H9 (cell line): Measurements from ENCODE around the gene HEPHL1. TPM values are rescaled to one million over a fixed set of nuclear protein-coding genes. Genes with fewer than 3 reads are reported as not detected.

Experiments used
- DNase-seq: peaks from one replicate; pipeline ENCODE4 v3.0.0-alpha.2; 2017
- H2AFZ ChIP-seq: one replicate; pipeline ENCODE4 v1.6.1; 2013; ENCODE audit warnings: mild to moderate bottlenecking, low read length, control low read depth, moderate library complexity
- H2AK5ac ChIP-seq: 2 replicates; pipeline ENCODE4 v1.6.1; 2013; ENCODE audit warnings: low read length, control low read depth, mixed read lengths; ENCODE audit not compliant: insufficient read length
- H2BK120ac ChIP-seq: one replicate; pipeline ENCODE4 v1.6.1; 2013; ENCODE audit warnings: low read depth, mild to moderate bottlenecking, low read length, control low read depth, inconsistent platforms; ENCODE audit not compliant: poor library complexity, severe bottlenecking
- H2BK12ac ChIP-seq: 2 replicates; pipeline ENCODE4 v1.6.1; 2013; ENCODE audit warnings: low read length, control low read depth, mixed read lengths, low read depth; ENCODE audit not compliant: insufficient read length
- H2BK15ac ChIP-seq: 2 replicates; pipeline ENCODE4 v1.6.1; 2013; ENCODE audit warnings: low read depth, low read length, control low read depth
- H2BK20ac ChIP-seq: one replicate; pipeline ENCODE4 v1.6.1; 2013; ENCODE audit warnings: low read depth, mild to moderate bottlenecking, low read length, control low read depth, inconsistent platforms; ENCODE audit not compliant: poor library complexity, severe bottlenecking
- H2BK5ac ChIP-seq: 2 replicates; pipeline ENCODE4 v1.6.1; 2013; ENCODE audit warnings: low read length, control low read depth, mixed read lengths; ENCODE audit not compliant: insufficient read length
- H3K14ac ChIP-seq: 2 replicates; pipeline ENCODE4 v1.6.1; 2013; ENCODE audit warnings: low read length, control low read depth; ENCODE audit not compliant: insufficient read depth
- H3K18ac ChIP-seq: 2 replicates; pipeline ENCODE4 v1.6.1; 2013; ENCODE audit warnings: low read depth, mild to moderate bottlenecking, mixed read lengths, low read length, control low read depth; ENCODE audit not compliant: insufficient read length
- H3K23ac ChIP-seq: 2 replicates; pipeline ENCODE4 v1.6.1; 2013; ENCODE audit warnings: low read length, control low read depth, mixed read lengths, low read depth; ENCODE audit not compliant: insufficient read length
- H3K23me2 ChIP-seq: 2 replicates; pipeline ENCODE4 v1.6.1; 2013; ENCODE audit warnings: low read depth, mild to moderate bottlenecking, mixed read lengths, low read length, control low read depth; ENCODE audit not compliant: insufficient read length, poor library complexity, severe bottlenecking
- H3K27ac ChIP-seq: 2 replicates; pipeline ENCODE4 v1.5.1; 2013; ENCODE audit warnings: low read length, control low read depth, mixed read lengths, low read depth; ENCODE audit not compliant: insufficient read length
- H3K27me3 ChIP-seq: 2 replicates; pipeline ENCODE4 v1.6.1; 2013; ENCODE audit warnings: low read length, control low read depth, inconsistent platforms; ENCODE audit not compliant: insufficient read depth
- H3K4ac ChIP-seq: 2 replicates; pipeline ENCODE4 v1.6.1; 2013; ENCODE audit warnings: low read depth, mild to moderate bottlenecking, control low read depth, inconsistent platforms, low read length, moderate library complexity
- H3K4me1 ChIP-seq: 2 replicates; pipeline ENCODE4 v1.6.1; 2013; ENCODE audit warnings: low read length, control low read depth, inconsistent platforms; ENCODE audit not compliant: insufficient read depth
- H3K4me2 ChIP-seq: 2 replicates; pipeline ENCODE4 v1.6.1; 2013; ENCODE audit warnings: low read length, control low read depth, mixed read lengths; ENCODE audit not compliant: insufficient read length, insufficient read depth
- H3K56ac ChIP-seq: 2 replicates; pipeline ENCODE4 v1.6.1; 2013; ENCODE audit warnings: low read depth, mild to moderate bottlenecking, mixed read lengths, low read length, control low read depth; ENCODE audit not compliant: insufficient read length
- H3K79me1 ChIP-seq: 2 replicates; pipeline ENCODE4 v1.6.1; 2013; ENCODE audit warnings: low read depth, mild to moderate bottlenecking, moderate library complexity, low read length, control low read depth, inconsistent platforms; ENCODE audit not compliant: insufficient read depth, poor library complexity, severe bottlenecking
- H3K79me2 ChIP-seq: 2 replicates; pipeline ENCODE4 v1.6.1; 2013; ENCODE audit warnings: low read length, control low read depth, inconsistent platforms; ENCODE audit not compliant: insufficient read depth
- H3K9ac ChIP-seq: 2 replicates; pipeline ENCODE4 v1.6.1; 2013; ENCODE audit warnings: low read length, control low read depth, mixed read lengths; ENCODE audit not compliant: insufficient read length; ENCODE audit errors: extremely low read depth
- H3K9me3 ChIP-seq: one replicate; pipeline ENCODE4 v1.6.1; 2013; ENCODE audit warnings: low read depth, low read length, inconsistent platforms; ENCODE audit not compliant: control insufficient read depth
- H3T11ph ChIP-seq: one replicate; pipeline ENCODE4 v1.6.1; 2013; ENCODE audit warnings: mild to moderate bottlenecking, low read length, control low read depth, inconsistent platforms
- H4K20me1 ChIP-seq: one replicate; pipeline ENCODE4 v1.6.1; 2013; ENCODE audit not compliant: control insufficient read depth, insufficient read length, insufficient read depth
- H4K5ac ChIP-seq: 2 replicates; pipeline ENCODE4 v1.6.1; 2013; ENCODE audit warnings: low read depth, mild to moderate bottlenecking, mixed read lengths, low read length, control low read depth; ENCODE audit not compliant: insufficient read length
- H4K8ac ChIP-seq: replicated peaks from 2 replicates; pipeline ENCODE4 v1.6.1; 2013; ENCODE audit warnings: low read length, control low read depth, mixed read lengths, low read depth; ENCODE audit not compliant: insufficient read length
- H4K91ac ChIP-seq: 2 replicates; pipeline ENCODE4 v1.6.1; 2013; ENCODE audit warnings: low read depth, mild to moderate bottlenecking, moderate library complexity, mixed read lengths, low read length, control low read depth; ENCODE audit not compliant: insufficient read length
- H3K27ac Mint-ChIP-seq, 3 experiments: 2 replicates in 2 of 3; 3 replicates in 1 of 3; pipeline ENCODE4 v1.8.0; 2020 to 2021; ENCODE audit warnings: mixed read lengths in 3 of 3, mild to moderate bottlenecking in 1 of 3, moderate library complexity in 1 of 3
- H3K27me3 Mint-ChIP-seq: 2 replicates; pipeline ENCODE4 v1.8.0; 2021; ENCODE audit warnings: low read depth, mild to moderate bottlenecking, moderate library complexity, mixed read lengths
- H3K36me3 Mint-ChIP-seq, 3 experiments: 2 replicates in 2 of 3; 3 replicates in 1 of 3; pipeline ENCODE4 v1.8.0; 2020 to 2021; ENCODE audit warnings: low read depth in 3 of 3, mixed read lengths in 3 of 3; ENCODE audit not compliant: insufficient read depth in 1 of 3
- H3K4me1 Mint-ChIP-seq, 2 experiments: 2 replicates each; pipeline ENCODE4 v1.8.0; 2020; ENCODE audit warnings: mixed read lengths in 2 of 2
- H3K4me3 Mint-ChIP-seq, 2 experiments: 2 replicates in 1 of 2; 3 replicates in 1 of 2; pipeline ENCODE4 v1.8.0; 2020 to 2021; ENCODE audit warnings: mild to moderate bottlenecking in 2 of 2, mixed read lengths in 2 of 2, moderate library complexity in 1 of 2
- H3K9me3 Mint-ChIP-seq, 2 experiments: 2 replicates in 1 of 2; 3 replicates in 1 of 2; pipeline ENCODE4 v1.8.0; 2020; ENCODE audit warnings: mild to moderate bottlenecking in 2 of 2, mixed read lengths in 2 of 2, moderate library complexity in 1 of 2
- CTCF ChIP-seq: fragments of 200-600 bp; sonication (generic); conservative IDR thresholded peaks from 3 replicates; pipeline ENCODE4 v1.8.0; 2021; ENCODE audit warnings: antibody characterized with exemption, mild to moderate bottlenecking
- WGBS: extraction: QIAGEN DNeasy Blood & Tissue Kit; methylation state at CpG from one replicate; pipeline ENCODE4 v1.1.7; 2013; ENCODE audit warnings: missing lambda C conversion rate, low lambda C conversion rate, mixed read lengths; ENCODE audit not compliant: insufficient read length; ENCODE audit errors: extremely low coverage; 5-methylcytosine and 5-hydroxymethylcytosine counted together
- total RNA-seq: library from RNA; stranded (reverse); gene quantifications from 2 replicates; pipeline ENCODE4 v1.2.1, GENCODE V29; 2021

The HEPHL1 gene
- total RNA-seq, 1 experiment from 2014 or later = not detected

- H3K4me1 Mint-ChIP-seq = peaks cover 68 to 75% of the 10 kb centered on the region in 2 experiments
- H2BK20ac ChIP-seq = no peak overlapping the region
- no peak overlapping the region for H3K4me3 Mint-ChIP-seq
- no peak overlapping the region for H3K9ac ChIP-seq
- no peak for TF ChIP-seq CTCF
- H3T11ph ChIP-seq = no peak overlapping the region
- no peak overlapping the region for H3K4ac ChIP-seq
- no peak overlapping the region for H4K5ac ChIP-seq
- no peaks in the 10 kb centered on the region for H3K9me3 Mint-ChIP-seq
- no peak overlapping the region for H4K8ac ChIP-seq
- no peak overlapping the region for H3K27ac ChIP-seq
- no peaks in the 10 kb centered on the region for H3K23me2 ChIP-seq
- H3K36me3 Mint-ChIP-seq = peaks cover 4 to 7% (median 4%) of the 10 kb centered on the region in 3 experiments; a peak in 5 of 7 replicates
- no peak overlapping the region for H3K4me2 ChIP-seq
- no peak overlapping the region for H2BK15ac ChIP-seq
- H3K79me2 ChIP-seq = peaks cover 66% of the 10 kb centered on the region
- peaks cover 11% of the 10 kb centered on the region; the same call in 1 of the 2 replicates for H3K4me1 ChIP-seq
- no CpG with 5 or more reads among the region's 7 CpGs for WGBS
- H4K20me1 ChIP-seq = no peaks in the 10 kb centered on the region
- no peak overlapping the region for H2BK120ac ChIP-seq
- H3K27ac Mint-ChIP-seq = peak overlapping the region; percentile 14 to 86 (median 67); a peak in 5 of 7 replicates
- H2BK12ac ChIP-seq = no peak overlapping the region
- H2AK5ac ChIP-seq = no peak overlapping the region
- no peaks in the 10 kb centered on the region; the same call in 1 of the 2 replicates for H3K27me3 ChIP-seq
- peaks cover 13% of the 10 kb centered on the region for H3K79me1 ChIP-seq
- H3K27me3 Mint-ChIP-seq = no peaks in the 10 kb centered on the region
- H3K23ac ChIP-seq = no peak overlapping the region
- H3K18ac ChIP-seq = no peak overlapping the region
- no peak for DNase-seq
- no peak overlapping the region for H4K91ac ChIP-seq
- H2BK5ac ChIP-seq = no peak overlapping the region
- H3K14ac ChIP-seq = no peak overlapping the region
- H3K56ac ChIP-seq = no peak overlapping the region
- no peaks in the 10 kb centered on the region for H3K9me3 ChIP-seq
- H2AFZ ChIP-seq = no peak overlapping the region
Observed at GRCh38 chr11:94142308-94143281, 121.4 kb downstream of the HEPHL1 start.
